ENCODE results near the gene NDUFA7. TPM values are rescaled to one million over a fixed set of nuclear protein-coding genes. Genes with fewer than 3 reads are reported as not detected.
"Not testable (repeated sequence)": the region's sequence is repeated elsewhere in the genome, so short reads cannot be mapped to it uniquely, and the experiment has no call there.

NDUFA7 gene
- total RNA-seq, 4 donors from 2014 or later: 6.9 to 25.9 (median 8.8) TPM; not detected in 1

DNA sequence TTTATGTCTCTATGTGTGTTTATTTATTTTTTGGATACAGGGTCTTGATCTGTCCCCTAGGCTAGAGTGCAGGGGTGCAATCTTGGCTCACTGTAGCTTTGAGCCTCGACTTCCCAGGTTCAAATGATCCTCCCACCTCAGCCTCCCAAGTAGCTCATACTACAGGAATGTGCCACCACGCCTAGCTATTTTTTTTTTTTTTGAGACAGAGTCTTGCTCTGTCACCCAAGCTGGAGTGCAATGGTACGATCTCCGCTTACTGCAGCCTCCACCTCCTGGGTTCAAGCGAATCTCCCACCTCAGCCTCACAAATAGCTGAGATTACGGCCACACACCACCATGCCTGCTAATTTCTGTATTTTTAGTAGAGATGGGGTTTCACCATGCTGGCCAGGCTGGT is 37.8 kb upstream of the NDUFA7 start:
- Histone ChIP-seq H3K4me1 (no peaks in the 10 kb centered on the region), H3K36me3 (no peaks in the 10 kb centered on the region), H3K9me3 (no peaks in the 10 kb centered on the region), H3K27me3 (no peaks in the 10 kb centered on the region), H3K4me3 (no peak overlapping the region), H3K27ac (no peak overlapping the region)
- no peak for DNase-seq
- intact Hi-C loops (cut with DNase I; ENCODE audit: low total_unique reads): loop anchor here (10.0 kb wide), 1 partner anchor 46 kb away; no protein-coding TSS in a partner anchor
- TF ChIP-seq POLR2A (IDR thresholded peaks at IDR 0.05): no peak
- no peak for TF ChIP-seq CTCF (IDR thresholded peaks at IDR 0.05)

- no peak for TF ChIP-seq CTCF (IDR thresholded peaks at IDR 0.05)
- TF ChIP-seq POLR2A (IDR thresholded peaks at IDR 0.05): no peak
- Histone ChIP-seq H3K4me1 (no peaks in the 10 kb centered on the region), H3K4me3 (no peak overlapping the region), H3K27ac (no peak overlapping the region), H3K9me3 (no peaks in the 10 kb centered on the region), H3K36me3 (no peaks in the 10 kb centered on the region), H3K27me3 (no peaks in the 10 kb centered on the region)
- intact Hi-C loops (cut with DNase I; ENCODE audit: low total_unique reads): loop anchor here (10.0 kb wide), 1 partner anchor 48 kb away; no protein-coding TSS in a partner anchor
- no peak for DNase-seq
Observed at GRCh38 chr19:8357007-8357521, 35.9 kb upstream of the NDUFA7 start.

- intact Hi-C loops (cut with DNase I; ENCODE audit: low total_unique reads): loop anchor here (10.0 kb wide), 1 partner anchor 49 kb away; no protein-coding TSS in a partner anchor
- Histone ChIP-seq H3K36me3 (no peaks in the 10 kb centered on the region), H3K4me1 (no peaks in the 10 kb centered on the region), H3K27ac (no peak overlapping the region), H3K9me3 (no peaks in the 10 kb centered on the region), H3K27me3 (no peaks in the 10 kb centered on the region), H3K4me3 (no peak overlapping the region)
- DNase-seq: peak in 1 of 2 donors; percentile 55
- TF ChIP-seq POLR2A (IDR thresholded peaks at IDR 0.05): no peak
Observed at GRCh38 chr19:8355631-8356402, 34.6 kb upstream of the NDUFA7 start.

GRCh38 chr19:8352845-8353244 is 31.7 kb upstream of the NDUFA7 start:
- not testable (repeated sequence) for H3K27me3 ChIP-seq, H3K4me1 ChIP-seq, H3K36me3 ChIP-seq, DNase-seq, H3K4me3 ChIP-seq, H3K9me3 ChIP-seq
- H3K27ac ChIP-seq: peak overlapping the region; percentile 41 to 57
- intact Hi-C loops (cut with DNase I; ENCODE audit: low total_unique reads): loop anchor here (10.0 kb wide), 1 partner anchor 52 kb away; no protein-coding TSS in a partner anchor

- no peaks in the 10 kb centered on the region for H3K27me3 ChIP-seq
- TF ChIP-seq CTCF (IDR thresholded peaks at IDR 0.05) (no peak), POLR2A (IDR thresholded peaks at IDR 0.05) (no peak)
- no peaks in the 10 kb centered on the region for H3K4me1 ChIP-seq
- intact Hi-C loops (cut with DNase I; ENCODE audit: low total_unique reads): loop anchor here (10.0 kb wide), 1 partner anchor 53 kb away; no protein-coding TSS in a partner anchor
- no peaks in the 10 kb centered on the region for H3K9me3 ChIP-seq
- no peak overlapping the region for H3K4me3 ChIP-seq
- peak overlapping the region; percentile 41 to 57 for H3K27ac ChIP-seq
- DNase-seq: no peak
- H3K36me3 ChIP-seq: no peaks in the 10 kb centered on the region
Observed at GRCh38 chr19:8352134-8352827, 31.1 kb upstream of the NDUFA7 start.

DNA sequence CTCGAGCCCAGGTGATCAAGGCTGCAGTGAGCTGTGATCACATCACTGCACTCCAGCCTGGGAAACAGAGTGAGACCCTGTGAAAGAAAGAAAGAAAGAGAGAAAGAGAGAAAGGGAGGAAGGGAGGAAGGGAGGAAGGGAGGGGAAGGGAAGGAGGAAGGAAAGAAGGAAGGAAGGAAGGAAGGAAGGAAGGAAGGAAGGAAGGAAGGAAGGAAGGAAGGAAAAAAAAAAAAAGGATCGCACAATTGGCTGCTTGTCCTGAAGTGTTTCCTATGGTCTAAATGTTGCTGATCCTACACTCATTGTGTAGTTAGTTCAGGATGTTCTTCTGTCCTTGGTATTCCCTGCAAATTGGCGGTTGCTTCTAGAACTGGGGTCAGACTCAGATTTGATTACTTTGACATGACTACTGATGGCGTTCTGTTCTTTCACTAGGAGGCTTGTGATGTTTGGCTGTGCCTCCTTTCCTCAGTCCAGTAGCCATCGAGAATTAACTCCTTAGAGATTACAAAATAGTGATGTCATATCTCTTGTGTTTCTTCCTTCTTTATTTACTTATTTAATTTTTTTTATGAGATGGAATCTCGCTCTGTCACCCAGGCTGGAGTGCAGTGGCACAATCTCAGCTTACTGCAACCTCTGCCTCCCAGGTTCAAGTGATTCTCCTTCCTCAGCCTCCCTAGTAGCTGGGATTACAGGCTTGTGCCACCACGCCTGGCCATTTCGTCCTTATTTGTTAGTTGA is 28.6 kb upstream of the NDUFA7 start:
- not testable (repeated sequence) for H3K4me1 ChIP-seq, H3K27ac ChIP-seq, H3K4me3 ChIP-seq, DNase-seq, H3K27me3 ChIP-seq, H3K36me3 ChIP-seq, H3K9me3 ChIP-seq
- intact Hi-C loops (cut with DNase I; ENCODE audit: low total_unique reads): loop anchor here (10.0 kb wide), 1 partner anchor 55 kb away; no protein-coding TSS in a partner anchor
